GM12875 (cell line): ENCODE measurements around the gene ZNF799.
"Not testable (repeated sequence)": the region's sequence is repeated elsewhere in the genome, so short reads cannot be mapped to it uniquely, and the experiment has no call there.

Experiments used
- H3K4me3 ChIP-seq: one replicate; pipeline ENCODE4 v1.5.1; 2011; ENCODE audit warnings: low read depth, low read length, control low read depth
- TF ChIP-seq, protein P1 (sequence below): IDR thresholded peaks from 2 replicates; pipeline ENCODE4 v1.5.1; 2011; ENCODE audit warnings: low read depth, mild to moderate bottlenecking, control low read depth, inconsistent platforms, low read length, moderate library complexity, borderline replicate concordance; ENCODE audit not compliant: insufficient read depth

Gene ZNF799

DNA sequence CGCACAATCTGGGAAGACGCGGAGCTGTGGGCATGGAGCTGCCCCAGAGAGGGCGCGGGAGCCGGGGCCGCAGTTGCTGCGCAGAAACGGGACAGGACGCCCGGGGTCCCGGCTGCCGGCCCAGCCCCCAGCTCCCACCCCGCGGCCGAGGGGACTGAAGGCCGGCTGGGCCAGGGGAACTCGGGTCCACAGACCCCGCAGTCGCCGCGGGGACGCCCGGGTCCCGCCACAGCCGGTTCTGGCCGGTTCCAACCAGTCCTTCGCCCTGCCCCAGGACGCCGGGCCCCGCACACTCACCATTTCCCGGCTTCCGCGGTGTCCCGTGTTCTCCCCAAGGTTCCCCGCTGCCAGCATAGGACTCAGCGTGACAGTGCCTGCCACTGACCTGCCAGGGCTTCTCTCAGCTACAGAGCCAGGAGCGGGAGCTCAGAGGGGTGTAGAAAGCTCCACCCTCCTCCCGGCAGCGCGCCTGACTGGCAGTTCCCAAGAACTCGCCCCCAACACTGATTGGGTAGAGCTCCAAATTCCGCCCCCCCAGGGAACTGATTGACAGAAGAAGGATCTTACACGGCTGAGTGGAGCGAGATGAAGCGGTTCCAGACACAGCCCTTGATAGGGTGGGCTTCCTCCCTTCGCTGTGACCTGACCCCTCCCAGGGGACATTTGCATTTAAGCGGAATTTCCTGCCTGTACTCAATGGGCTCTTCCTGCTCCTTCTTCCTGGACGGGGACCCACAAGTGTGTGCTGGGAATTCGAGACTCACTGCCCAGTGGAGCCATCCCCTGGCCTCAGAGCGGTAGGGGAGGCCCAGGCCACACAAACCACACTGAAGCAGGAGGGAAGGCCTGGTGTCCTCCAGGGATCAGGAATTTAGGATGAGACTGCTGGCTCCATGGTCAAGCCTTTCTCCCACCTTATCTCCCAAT lies 35.6 kb downstream of the ZNF799 start, which contains the start of gene ZNF442:
TSS of gene ZNF442 (minus strand) at position 448 of the 927 bp plus-strand sequence. CDS start 2,052 bp downstream, outside the sequence.
- TF ChIP-seq, protein P1, sequence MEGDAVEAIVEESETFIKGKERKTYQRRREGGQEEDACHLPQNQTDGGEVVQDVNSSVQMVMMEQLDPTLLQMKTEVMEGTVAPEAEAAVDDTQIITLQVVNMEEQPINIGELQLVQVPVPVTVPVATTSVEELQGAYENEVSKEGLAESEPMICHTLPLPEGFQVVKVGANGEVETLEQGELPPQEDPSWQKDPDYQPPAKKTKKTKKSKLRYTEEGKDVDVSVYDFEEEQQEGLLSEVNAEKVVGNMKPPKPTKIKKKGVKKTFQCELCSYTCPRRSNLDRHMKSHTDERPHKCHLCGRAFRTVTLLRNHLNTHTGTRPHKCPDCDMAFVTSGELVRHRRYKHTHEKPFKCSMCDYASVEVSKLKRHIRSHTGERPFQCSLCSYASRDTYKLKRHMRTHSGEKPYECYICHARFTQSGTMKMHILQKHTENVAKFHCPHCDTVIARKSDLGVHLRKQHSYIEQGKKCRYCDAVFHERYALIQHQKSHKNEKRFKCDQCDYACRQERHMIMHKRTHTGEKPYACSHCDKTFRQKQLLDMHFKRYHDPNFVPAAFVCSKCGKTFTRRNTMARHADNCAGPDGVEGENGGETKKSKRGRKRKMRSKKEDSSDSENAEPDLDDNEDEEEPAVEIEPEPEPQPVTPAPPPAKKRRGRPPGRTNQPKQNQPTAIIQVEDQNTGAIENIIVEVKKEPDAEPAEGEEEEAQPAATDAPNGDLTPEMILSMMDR: peak; percentile 23; the same call in 1 of the 2 replicates
- peak within 1 kb of the TSS; percentile 62 for H3K4me3 ChIP-seq

DNA sequence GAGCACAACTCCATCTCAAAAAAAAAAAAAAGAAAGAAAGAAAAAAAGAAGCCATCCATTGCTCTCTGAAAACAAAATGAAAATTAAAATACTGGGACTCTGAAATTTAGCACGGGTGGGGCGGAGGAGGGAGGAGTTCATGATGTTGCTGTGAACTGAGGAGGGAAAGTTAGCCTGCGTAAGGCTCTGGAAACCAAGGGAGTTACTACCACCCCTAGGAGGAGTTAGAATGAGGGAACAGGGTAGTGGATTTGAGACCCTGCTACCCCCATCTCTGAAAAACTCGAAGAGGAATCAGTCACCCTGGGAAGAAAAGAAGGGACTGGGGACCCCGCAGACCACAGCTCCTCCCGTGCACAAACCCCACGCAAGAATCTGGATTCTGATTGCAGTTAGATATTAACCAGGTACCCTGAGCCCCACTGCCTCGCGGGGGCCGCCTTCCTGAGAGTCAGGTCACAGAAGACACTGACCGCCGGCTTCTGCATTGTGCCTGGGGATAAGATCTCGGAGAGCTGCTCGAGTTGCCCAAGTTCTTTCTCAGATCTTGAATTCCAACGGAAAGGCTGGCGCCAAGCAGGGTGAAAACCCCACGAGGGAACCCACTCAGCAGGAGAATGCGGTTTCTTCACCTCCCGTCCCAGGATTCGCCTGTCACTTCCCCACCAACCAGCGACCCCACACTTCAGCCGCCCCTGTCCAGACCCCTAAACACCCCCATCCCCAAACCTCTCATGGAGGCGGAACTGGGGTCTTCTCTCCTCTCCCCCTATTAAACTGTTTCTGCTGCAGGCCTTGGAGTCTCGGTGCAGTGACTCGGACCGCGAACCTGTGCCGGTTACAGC lies 36.5 kb downstream of the ZNF799 start:
- TF ChIP-seq, protein P1: no peak
- H3K4me3 ChIP-seq: peak overlapping the region; percentile 62

DNA sequence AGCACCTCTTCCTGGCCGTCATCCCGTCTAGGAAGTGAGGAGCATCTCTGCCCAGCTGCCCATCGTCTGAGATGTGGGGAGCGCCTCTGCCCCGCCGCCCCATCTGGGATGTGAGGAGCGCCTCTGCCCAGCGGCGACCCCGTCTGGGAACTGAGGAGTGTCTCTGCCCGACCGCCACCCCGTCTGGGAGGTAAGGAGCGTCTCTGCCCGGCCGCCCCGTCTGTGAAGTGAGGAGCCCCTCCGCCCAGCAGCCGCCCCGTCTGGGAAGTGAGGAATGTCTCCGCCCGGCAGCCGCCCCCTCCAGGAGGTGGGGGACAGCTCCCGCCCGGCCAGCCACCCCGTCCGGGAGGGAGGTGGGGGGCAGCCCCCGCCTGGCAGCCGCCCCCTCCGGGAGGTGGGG lies 38.8 kb downstream of the ZNF799 start:
- not testable (repeated sequence) for H3K4me3 ChIP-seq

DNA sequence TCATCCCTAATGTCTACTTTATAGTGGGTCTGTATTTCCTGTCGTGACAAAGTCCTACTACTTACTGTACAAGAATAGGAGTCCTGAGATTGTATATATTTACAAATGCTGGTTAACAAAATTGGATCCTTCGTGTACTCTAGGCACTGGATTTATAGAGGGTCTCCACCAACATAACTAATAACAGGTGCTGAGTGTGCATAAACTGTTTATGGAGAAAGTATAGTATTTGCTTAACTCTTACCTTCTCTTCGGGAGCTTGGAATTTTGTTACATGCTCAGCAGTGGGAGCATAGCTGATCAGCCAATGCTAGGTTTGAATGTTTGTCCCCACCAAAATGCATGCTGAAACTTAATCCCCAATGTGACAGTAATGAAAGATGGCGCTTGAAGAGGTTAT lies 47.7 kb downstream of the ZNF799 start:
- TF ChIP-seq, protein P1: no peak

DNA sequence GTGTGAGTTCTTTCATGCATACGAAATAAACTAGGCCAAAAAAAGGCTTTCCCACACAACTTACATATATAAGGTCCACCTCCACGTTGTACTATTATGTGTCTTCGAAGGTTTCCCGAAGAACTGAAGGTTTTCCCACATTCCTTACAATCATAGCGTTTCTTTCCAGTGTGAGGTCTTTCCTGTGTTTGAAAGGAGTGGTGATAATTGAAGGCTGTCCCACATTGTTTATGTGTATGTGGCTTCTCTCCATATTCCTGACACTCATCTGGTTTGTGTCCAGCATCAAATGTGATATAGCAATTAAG lies 50.2 kb downstream of the ZNF799 start:
- TF ChIP-seq, protein P1: no peak
- H3K4me3 ChIP-seq: no peak overlapping the region

More for the DNA sequence above, 47.7 kb downstream of the ZNF799 start:
- no peak overlapping the region for H3K4me3 ChIP-seq

DNA sequence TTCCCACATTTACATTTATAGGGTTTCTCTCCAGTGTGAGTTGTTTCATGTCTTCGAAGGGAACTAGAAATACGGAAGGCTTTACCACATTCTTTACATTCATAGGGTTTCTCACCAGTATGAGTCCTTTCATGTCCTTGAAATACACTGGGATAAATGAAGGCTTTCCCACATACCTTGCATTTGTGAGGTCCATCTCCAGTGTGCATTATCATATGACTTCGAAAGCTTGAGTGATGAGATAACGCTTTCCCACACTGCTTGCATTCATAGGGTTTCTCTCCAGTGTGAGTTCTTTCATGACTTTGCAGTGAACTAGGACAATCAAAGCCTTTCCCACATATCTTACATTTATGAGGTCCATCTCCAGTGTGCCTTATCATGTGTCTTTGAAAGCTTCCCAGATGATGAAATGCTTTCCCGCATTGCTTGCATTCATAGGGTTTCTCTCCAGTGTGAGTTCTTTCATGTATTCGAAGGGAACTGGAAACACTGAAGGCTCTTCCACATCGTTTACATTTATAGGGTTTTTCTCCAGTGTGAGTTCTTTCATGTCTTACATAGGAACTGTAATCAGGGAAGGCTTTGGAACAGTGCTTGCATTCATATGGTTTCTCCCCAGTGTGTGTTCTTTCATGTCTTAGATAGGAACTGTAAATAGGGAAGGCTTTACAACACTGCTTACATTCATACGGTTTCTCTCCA lies 50.7 kb downstream of the ZNF799 start:
- no peak overlapping the region for H3K4me3 ChIP-seq
- TF ChIP-seq, protein P1: no peak

DNA sequence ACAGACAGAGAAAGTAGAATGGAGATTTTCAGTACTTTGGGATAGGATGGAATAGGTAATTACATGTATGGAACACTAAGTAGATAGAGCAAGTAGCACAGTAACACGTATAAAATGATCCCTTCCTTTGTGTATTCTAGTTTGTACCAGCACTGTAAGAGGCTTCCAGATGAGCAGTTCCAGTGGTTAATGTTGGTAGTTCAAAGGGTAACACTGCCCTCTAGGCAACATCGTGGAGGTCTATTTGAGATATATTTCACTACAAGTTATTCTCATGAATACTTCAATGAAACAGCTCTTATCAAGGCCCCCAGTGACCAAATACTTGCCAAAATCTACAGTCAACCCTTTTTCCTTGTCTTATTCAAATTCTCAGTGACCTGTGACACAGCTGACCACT lies 54.2 kb downstream of the ZNF799 start:
- TF ChIP-seq, protein P1: no peak
- H3K4me3 ChIP-seq: no peak overlapping the region
